ENCODE results near the gene VWA3B. TPM values are rescaled to one million over a fixed set of nuclear protein-coding genes. Genes with fewer than 3 reads are reported as not detected.

The VWA3B gene
- total RNA-seq, 1 experiment from 2014 or later: not detected

DNA sequence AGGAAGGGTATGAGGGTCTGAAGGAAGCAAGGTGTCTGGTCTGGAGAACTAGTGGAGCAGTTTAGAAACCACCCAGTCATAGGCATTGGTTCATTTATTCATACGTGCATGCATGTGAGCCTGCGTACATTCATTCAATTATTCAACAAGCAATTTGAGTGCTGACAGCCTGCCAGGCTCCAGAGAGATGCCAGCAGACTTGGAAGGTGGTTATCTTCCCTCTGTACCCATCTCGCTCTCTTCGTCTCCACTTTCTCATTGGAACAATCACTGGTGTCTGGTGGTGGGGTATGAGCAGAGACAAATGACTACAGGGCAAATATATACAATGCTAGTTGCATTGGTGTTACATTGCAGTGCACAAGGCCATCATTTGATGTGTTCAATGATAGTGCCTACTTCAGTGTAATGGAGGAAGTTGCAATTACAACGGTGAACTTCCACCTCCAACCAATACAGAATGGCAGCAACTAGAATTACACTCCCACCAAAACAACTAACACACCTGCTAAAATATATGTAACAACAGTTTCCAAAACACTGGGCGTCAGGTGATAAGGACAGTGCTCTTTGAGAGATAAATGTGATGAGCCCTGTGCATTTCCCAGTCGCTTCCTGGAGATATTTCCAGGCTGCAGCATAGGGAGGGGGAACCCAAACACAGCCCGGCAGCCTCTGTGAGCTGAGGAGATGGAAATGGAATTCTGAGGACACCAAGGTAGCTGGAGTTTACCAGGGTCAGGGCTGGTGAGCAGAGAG is 226.7 kb downstream of the VWA3B start:
- no peak overlapping the region for H4K5ac ChIP-seq (ENCODE audit: insufficient read length, low read depth, low read length)
- H3K56ac ChIP-seq (ENCODE audit: insufficient read length, low read depth, low read length): no peak overlapping the region
- H2BK15ac ChIP-seq (ENCODE audit: low read depth, low read length): no peak overlapping the region
- H3K4me3 Mint-ChIP-seq: no peak overlapping the region
- no peaks in the 10 kb centered on the region for H4K20me1 ChIP-seq (ENCODE audit: control insufficient read depth, insufficient read depth, insufficient read length)
- no peaks in the 10 kb centered on the region for H3K23me2 ChIP-seq (ENCODE audit: insufficient read length, low read depth, low read length, poor library complexity, severe bottlenecking)
- TF ChIP-seq, protein P1, sequence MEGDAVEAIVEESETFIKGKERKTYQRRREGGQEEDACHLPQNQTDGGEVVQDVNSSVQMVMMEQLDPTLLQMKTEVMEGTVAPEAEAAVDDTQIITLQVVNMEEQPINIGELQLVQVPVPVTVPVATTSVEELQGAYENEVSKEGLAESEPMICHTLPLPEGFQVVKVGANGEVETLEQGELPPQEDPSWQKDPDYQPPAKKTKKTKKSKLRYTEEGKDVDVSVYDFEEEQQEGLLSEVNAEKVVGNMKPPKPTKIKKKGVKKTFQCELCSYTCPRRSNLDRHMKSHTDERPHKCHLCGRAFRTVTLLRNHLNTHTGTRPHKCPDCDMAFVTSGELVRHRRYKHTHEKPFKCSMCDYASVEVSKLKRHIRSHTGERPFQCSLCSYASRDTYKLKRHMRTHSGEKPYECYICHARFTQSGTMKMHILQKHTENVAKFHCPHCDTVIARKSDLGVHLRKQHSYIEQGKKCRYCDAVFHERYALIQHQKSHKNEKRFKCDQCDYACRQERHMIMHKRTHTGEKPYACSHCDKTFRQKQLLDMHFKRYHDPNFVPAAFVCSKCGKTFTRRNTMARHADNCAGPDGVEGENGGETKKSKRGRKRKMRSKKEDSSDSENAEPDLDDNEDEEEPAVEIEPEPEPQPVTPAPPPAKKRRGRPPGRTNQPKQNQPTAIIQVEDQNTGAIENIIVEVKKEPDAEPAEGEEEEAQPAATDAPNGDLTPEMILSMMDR (conservative IDR thresholded peaks at IDR 0.05): no peak
- H3K4me1 Mint-ChIP-seq: peaks cover 36 to 46% of the 10 kb centered on the region in 2 experiments
- H3K36me3 Mint-ChIP-seq (ENCODE audit: insufficient read depth in 1 of 3, low read depth in 3 of 3): peaks cover 5 to 11% (median 5%) of the 10 kb centered on the region in 3 experiments; a peak in 6 of 7 replicates
- H2BK5ac ChIP-seq (ENCODE audit: insufficient read length, low read length): no peak overlapping the region
- no peak overlapping the region for H3K4me2 ChIP-seq (ENCODE audit: insufficient read depth, insufficient read length, low read length)
- H2BK120ac ChIP-seq (ENCODE audit: low read depth, low read length, poor library complexity, severe bottlenecking): no peak overlapping the region
- peaks cover 2% of the 10 kb centered on the region for H3K27me3 Mint-ChIP-seq (ENCODE audit: low read depth)
- no peaks in the 10 kb centered on the region for H3K4me1 ChIP-seq (ENCODE audit: insufficient read depth, low read length)
- H3K9ac ChIP-seq (ENCODE audit: extremely low read depth, insufficient read length, low read length): no peak overlapping the region
- no peak for DNase-seq
- H3K27ac ChIP-seq (ENCODE audit: insufficient read length, low read depth, low read length): no peak overlapping the region
- H3K9me3 ChIP-seq (ENCODE audit: control insufficient read depth, low read depth, low read length): no peaks in the 10 kb centered on the region
- no peak overlapping the region for H2AK5ac ChIP-seq (ENCODE audit: insufficient read length, low read length)
- H3T11ph ChIP-seq (ENCODE audit: low read length): no peak overlapping the region
- peaks cover 9 to 11% of the 10 kb centered on the region in 2 experiments for H3K9me3 Mint-ChIP-seq
- H3K27me3 ChIP-seq (ENCODE audit: insufficient read depth, low read length): no peaks in the 10 kb centered on the region
- no peak overlapping the region for H4K8ac ChIP-seq (replicated peaks; ENCODE audit: insufficient read length, low read depth, low read length)
- H2BK12ac ChIP-seq (ENCODE audit: insufficient read length, low read depth, low read length): no peak overlapping the region
- no peak overlapping the region for H2AFZ ChIP-seq (ENCODE audit: low read length)
- no peak overlapping the region for H2BK20ac ChIP-seq (ENCODE audit: low read depth, low read length, poor library complexity, severe bottlenecking)
- no peak overlapping the region for H3K14ac ChIP-seq (ENCODE audit: insufficient read depth, low read length)
- H3K79me2 ChIP-seq (ENCODE audit: insufficient read depth, low read length): no peaks in the 10 kb centered on the region
- H3K23ac ChIP-seq (ENCODE audit: insufficient read length, low read depth, low read length): no peak overlapping the region
- H3K27ac Mint-ChIP-seq: no peak overlapping the region; a peak in 1 of 7 replicates
- WGBS (ENCODE audit: extremely low coverage, insufficient read length, low lambda C conversion rate): no CpG with 5 or more reads among the region's 8 CpGs
- H3K4ac ChIP-seq (ENCODE audit: low read depth, low read length): no peak overlapping the region
- no peaks in the 10 kb centered on the region for H3K79me1 ChIP-seq (ENCODE audit: insufficient read depth, low read depth, low read length, poor library complexity, severe bottlenecking)
- H4K91ac ChIP-seq (ENCODE audit: insufficient read length, low read depth, low read length): no peak overlapping the region
- H3K18ac ChIP-seq (ENCODE audit: insufficient read length, low read depth, low read length): no peak overlapping the region
